Activated T-helper 17 cell treated with anti-CD3 and anti-CD28 coated beads, Interleukin-2, amount 50 U/mL, for 72 hours (primary cell): ENCODE measurements around the gene MORN5. TPM values are rescaled to one million over a fixed set of nuclear protein-coding genes. Genes with fewer than 3 reads are reported as not detected.

Experiments
- ATAC-seq: fragments of 150-1000 bp; cut with Tn5 transposase; replicated peaks from 2 replicates; pipeline ENCODE4 v1.10.0; 2021; ENCODE audit warnings: mild to moderate bottlenecking, moderate library complexity
- H3K27ac Mint-ChIP-seq: one replicate; pipeline ENCODE4 v1.8.0; 2022; ENCODE audit warnings: mixed read lengths
- H3K27me3 Mint-ChIP-seq: one replicate; pipeline ENCODE4 v1.8.0; 2022; ENCODE audit warnings: mixed read lengths
- H3K36me3 Mint-ChIP-seq: one replicate; pipeline ENCODE4 v1.8.0; 2022; ENCODE audit warnings: low read depth, mild to moderate bottlenecking, mixed read lengths
- H3K4me1 Mint-ChIP-seq: one replicate; pipeline ENCODE4 v1.8.0; 2022; ENCODE audit warnings: mixed read lengths
- H3K4me3 Mint-ChIP-seq: one replicate; pipeline ENCODE4 v1.8.0; 2022; ENCODE audit warnings: mild to moderate bottlenecking, mixed read lengths
- H3K9me3 Mint-ChIP-seq: one replicate; pipeline ENCODE4 v1.8.0; 2022; ENCODE audit warnings: mixed read lengths
- total RNA-seq, 2 donors: library from RNA; stranded (reverse); gene quantifications; one replicate each; pipeline ENCODE4 v1.2.3, GENCODE V29; 2022

MORN5 gene
- total RNA-seq, 2 donors from 2014 or later = not detected

DNA sequence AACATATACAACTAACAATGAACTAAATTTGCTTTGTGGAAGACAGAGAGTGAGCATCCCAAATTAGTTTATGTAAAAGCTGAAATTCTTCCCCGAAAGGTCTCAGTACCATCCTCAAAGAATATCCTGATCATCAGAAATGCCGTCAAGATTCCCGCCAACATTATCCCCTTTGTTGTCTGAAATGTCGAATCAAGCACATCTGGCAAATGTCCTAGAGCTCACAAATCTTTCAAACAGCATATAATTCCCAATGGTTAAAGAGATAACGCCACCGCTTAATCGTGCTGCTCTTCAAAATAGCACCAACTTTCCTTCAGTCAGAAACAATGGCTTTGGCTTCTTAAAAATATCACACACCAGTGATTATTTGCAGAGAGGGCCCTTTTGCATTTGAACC lies 23.8 kb downstream of the MORN5 start:
- no peaks in the 10 kb centered on the region for H3K36me3 Mint-ChIP-seq
- no peak overlapping the region for H3K27ac Mint-ChIP-seq
- no peak for ATAC-seq
- no peak overlapping the region for H3K4me3 Mint-ChIP-seq
- peaks cover 11% of the 10 kb centered on the region for H3K27me3 Mint-ChIP-seq
- no peaks in the 10 kb centered on the region for H3K9me3 Mint-ChIP-seq
- H3K4me1 Mint-ChIP-seq = no peaks in the 10 kb centered on the region

DNA sequence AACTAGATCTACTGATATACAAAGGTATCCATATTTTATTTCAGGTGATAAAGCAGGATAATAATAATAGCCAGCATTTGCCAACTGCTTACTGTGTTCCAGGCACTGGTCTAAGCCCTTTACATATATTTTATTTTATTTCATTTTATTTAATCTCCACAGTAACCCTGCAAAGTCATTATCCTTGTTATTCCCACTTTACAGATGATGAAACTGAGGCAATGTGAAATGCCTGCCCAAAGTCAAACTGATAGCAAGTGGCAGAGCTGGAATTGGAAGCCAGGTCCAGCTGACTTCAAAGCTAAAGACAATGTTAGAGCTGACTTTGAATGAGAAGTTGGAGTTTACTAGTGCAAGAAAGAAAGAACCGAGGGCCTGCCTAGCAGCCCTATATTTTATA lies 24.8 kb downstream of the MORN5 start:
- no peak overlapping the region for H3K27ac Mint-ChIP-seq
- no peaks in the 10 kb centered on the region for H3K9me3 Mint-ChIP-seq
- ATAC-seq = no peak
- H3K27me3 Mint-ChIP-seq = peaks cover 11% of the 10 kb centered on the region
- H3K36me3 Mint-ChIP-seq = no peaks in the 10 kb centered on the region
- no peak overlapping the region for H3K4me3 Mint-ChIP-seq
- H3K4me1 Mint-ChIP-seq = no peaks in the 10 kb centered on the region

GRCh38 chr9:122186301-122186700 lies 26.6 kb downstream of the MORN5 start:
- H3K4me3 Mint-ChIP-seq = no peak overlapping the region
- H3K36me3 Mint-ChIP-seq = no peaks in the 10 kb centered on the region
- H3K9me3 Mint-ChIP-seq = no peaks in the 10 kb centered on the region
- H3K27ac Mint-ChIP-seq = peak overlapping the region; percentile 48
- no peaks in the 10 kb centered on the region for H3K4me1 Mint-ChIP-seq
- peaks cover 11% of the 10 kb centered on the region for H3K27me3 Mint-ChIP-seq
- ATAC-seq = no peak

DNA sequence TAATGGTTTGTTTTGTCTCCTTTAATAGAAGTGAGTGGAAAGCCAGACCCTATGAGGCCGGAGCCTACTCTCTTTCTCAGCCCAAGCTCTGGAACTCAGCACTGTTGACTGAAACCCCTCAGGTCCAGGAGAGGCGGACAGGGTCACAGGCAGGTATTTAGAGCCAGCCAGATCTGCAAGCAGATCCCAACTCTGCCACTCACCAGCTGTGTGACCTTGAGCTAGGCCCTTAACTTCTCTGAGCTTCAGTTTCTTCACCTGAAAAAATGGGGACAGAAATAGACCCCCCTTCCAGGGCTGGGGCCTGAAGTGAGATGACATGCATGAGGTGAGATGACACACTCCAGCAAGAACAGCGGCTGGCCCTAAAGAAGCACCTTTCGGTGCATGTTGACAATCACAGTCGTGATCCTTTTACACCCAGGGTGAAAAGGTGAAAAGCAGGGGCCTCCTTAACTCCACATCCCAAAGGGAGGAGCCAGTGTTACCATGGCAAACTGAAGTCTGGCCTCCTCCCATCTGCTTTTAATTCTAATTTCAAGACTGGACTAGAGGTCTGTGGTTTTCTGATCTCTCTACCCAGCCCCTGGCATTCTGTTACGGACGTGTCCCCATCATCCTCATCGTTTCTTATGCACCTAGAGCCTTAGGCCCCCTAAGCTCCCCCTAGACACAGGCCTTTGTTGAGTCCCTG lies 27.2 kb downstream of the MORN5 start:
- no peak for ATAC-seq
- H3K36me3 Mint-ChIP-seq = no peaks in the 10 kb centered on the region

GRCh38 chr9:122188369-122188768 lies 28.7 kb downstream of the MORN5 start:
- no peak for ATAC-seq
- H3K36me3 Mint-ChIP-seq = no peaks in the 10 kb centered on the region
- peaks cover 3% of the 10 kb centered on the region for H3K27me3 Mint-ChIP-seq
- H3K4me1 Mint-ChIP-seq = no peaks in the 10 kb centered on the region
- no peak overlapping the region for H3K27ac Mint-ChIP-seq
- no peak overlapping the region for H3K4me3 Mint-ChIP-seq
- no peaks in the 10 kb centered on the region for H3K9me3 Mint-ChIP-seq

More for the DNA sequence above, 27.2 kb downstream of the MORN5 start:
- H3K9me3 Mint-ChIP-seq = no peaks in the 10 kb centered on the region
- no peak overlapping the region for H3K4me3 Mint-ChIP-seq
- H3K4me1 Mint-ChIP-seq = no peaks in the 10 kb centered on the region
- H3K27me3 Mint-ChIP-seq = peaks cover 11% of the 10 kb centered on the region
- peak overlapping the region; percentile 48 for H3K27ac Mint-ChIP-seq

GRCh38 chr9:122190597-122191381 lies 31.1 kb downstream of the MORN5 start:
- Mint-ChIP-seq H3K27ac (no peak overlapping the region), H3K27me3 (peaks cover 5% of the 10 kb centered on the region), H3K9me3 (no peaks in the 10 kb centered on the region), H3K36me3 (no peaks in the 10 kb centered on the region), H3K4me1 (no peaks in the 10 kb centered on the region), H3K4me3 (no peak overlapping the region)
- peak; percentile 24 for ATAC-seq

GRCh38 chr9:122191584-122191983 lies 31.9 kb downstream of the MORN5 start:
- Mint-ChIP-seq H3K4me1 (no peaks in the 10 kb centered on the region), H3K27me3 (peaks cover 5% of the 10 kb centered on the region), H3K9me3 (no peaks in the 10 kb centered on the region), H3K36me3 (no peaks in the 10 kb centered on the region), H3K4me3 (no peak overlapping the region), H3K27ac (no peak overlapping the region)
- ATAC-seq = no peak

DNA sequence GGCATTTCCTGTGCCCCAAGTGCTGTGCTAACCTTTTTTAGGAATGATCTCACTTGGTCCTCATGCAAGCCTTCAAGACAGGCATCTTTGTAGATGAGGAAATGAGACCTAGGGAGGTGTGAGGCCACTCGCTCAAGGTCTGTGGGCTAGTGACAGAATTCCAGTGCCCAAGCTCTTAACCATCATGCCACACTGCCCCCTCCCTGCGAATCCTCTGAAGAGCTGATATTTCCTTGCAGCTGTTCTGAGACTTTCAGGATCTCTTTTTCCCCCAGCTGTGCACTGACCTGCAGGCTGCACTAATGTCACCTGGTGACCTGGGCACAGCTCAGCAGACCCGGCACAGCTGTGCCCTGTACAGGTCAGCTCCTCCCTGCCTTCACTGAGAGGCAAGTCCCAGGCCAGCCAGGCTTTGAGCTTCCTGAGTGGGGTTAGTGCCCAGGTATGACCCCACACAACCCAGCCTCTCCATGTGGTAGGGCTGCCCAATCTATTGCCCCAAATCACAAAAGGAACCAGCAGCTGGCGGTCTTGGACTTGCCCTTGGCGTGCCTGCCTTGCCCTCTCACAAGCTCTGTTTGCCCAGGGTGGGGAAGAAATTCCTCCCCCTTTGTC lies 32.7 kb downstream of the MORN5 start:
- no peak for ATAC-seq
- no peaks in the 10 kb centered on the region for H3K36me3 Mint-ChIP-seq
- peak overlapping the region; percentile 28 for H3K27ac Mint-ChIP-seq
- no peaks in the 10 kb centered on the region for H3K9me3 Mint-ChIP-seq
- no peak overlapping the region for H3K4me3 Mint-ChIP-seq
- no peaks in the 10 kb centered on the region for H3K4me1 Mint-ChIP-seq
- peaks cover 5% of the 10 kb centered on the region for H3K27me3 Mint-ChIP-seq

- H3K4me1 Mint-ChIP-seq = no peaks in the 10 kb centered on the region
- peaks cover 5% of the 10 kb centered on the region for H3K27me3 Mint-ChIP-seq
- H3K27ac Mint-ChIP-seq = peak overlapping the region; percentile 28
- no peak for ATAC-seq
- H3K9me3 Mint-ChIP-seq = no peaks in the 10 kb centered on the region
- H3K36me3 Mint-ChIP-seq = no peaks in the 10 kb centered on the region
- no peak overlapping the region for H3K4me3 Mint-ChIP-seq
These were observed 33.3 kb downstream of the MORN5 start for GRCh38 chr9:122192914-122193525.

GRCh38 chr9:122193651-122194050 lies 33.9 kb downstream of the MORN5 start:
- H3K36me3 Mint-ChIP-seq = no peaks in the 10 kb centered on the region
- H3K4me3 Mint-ChIP-seq = no peak overlapping the region
- no peak overlapping the region for H3K27ac Mint-ChIP-seq
- ATAC-seq = no peak
- no peaks in the 10 kb centered on the region for H3K9me3 Mint-ChIP-seq
- H3K4me1 Mint-ChIP-seq = no peaks in the 10 kb centered on the region
- H3K27me3 Mint-ChIP-seq = peaks cover 8% of the 10 kb centered on the region

DNA sequence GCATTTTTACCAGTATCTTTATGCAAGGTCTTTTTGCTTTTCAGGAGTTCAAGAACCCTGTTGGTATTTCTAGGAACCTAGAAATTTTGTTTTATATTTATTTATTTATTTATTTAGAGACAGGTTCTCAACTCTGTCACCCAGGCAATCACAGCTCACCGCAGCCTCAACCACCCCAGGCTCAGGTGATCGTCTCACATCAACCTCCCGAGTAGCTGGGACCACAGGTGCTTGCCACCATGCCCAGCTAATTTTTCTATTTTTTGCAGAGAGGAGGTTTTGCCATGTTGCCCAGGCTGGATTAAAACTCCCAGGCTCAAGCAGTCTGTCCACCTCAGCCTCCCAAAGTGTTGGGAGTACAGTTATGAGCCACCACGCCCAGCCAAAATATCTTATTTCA lies 36.2 kb downstream of the MORN5 start:
- Mint-ChIP-seq H3K9me3 (no peaks in the 10 kb centered on the region), H3K4me3 (no peak overlapping the region), H3K27ac (no peak overlapping the region), H3K27me3 (peaks cover 8% of the 10 kb centered on the region), H3K36me3 (no peaks in the 10 kb centered on the region), H3K4me1 (no peaks in the 10 kb centered on the region)
- ATAC-seq = no peak

DNA sequence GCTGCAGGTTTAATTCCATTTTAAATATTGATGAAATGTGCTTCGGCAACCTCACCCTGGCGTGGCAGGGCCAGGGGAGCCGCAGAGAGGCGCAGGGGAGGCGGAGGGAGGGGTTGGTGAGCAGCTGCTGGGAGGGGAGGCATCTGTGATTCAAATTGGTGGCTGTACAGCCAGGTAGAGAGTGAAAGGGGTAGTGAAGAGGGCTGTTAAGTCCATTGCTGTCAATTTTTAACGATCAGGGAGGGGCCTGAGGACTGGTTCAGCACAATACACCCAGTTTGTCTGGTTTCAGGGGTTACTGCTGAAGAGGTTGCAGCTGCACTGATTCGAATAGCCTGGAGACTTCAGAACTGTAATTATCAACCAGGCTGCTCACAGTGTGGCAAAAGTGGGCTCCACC lies 37.7 kb downstream of the MORN5 start:
- Mint-ChIP-seq H3K4me3 (no peak overlapping the region), H3K9me3 (no peaks in the 10 kb centered on the region), H3K4me1 (no peaks in the 10 kb centered on the region), H3K36me3 (no peaks in the 10 kb centered on the region), H3K27me3 (peaks cover 8% of the 10 kb centered on the region), H3K27ac (no peak overlapping the region)
- no peak for ATAC-seq

DNA sequence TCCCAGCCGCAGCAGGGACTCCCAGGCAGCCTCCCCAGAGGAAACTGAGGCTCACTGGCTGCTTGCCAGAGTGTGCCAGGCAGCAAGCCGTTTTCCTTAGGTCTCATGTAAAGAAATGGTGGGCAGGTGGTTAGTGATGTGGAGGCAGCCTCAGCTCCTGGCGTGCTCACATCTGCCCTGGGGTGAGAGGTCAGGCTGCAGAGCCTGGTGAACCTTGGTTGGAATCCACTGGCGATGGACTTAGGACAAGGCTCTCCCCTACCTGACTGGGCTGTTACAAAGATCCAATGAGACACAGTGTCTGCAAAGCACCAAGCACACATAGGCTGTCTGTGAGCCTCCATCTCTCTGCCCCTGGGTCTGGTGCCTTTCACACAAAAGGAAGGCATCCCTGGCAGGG lies 38.2 kb downstream of the MORN5 start:
- no peaks in the 10 kb centered on the region for H3K4me1 Mint-ChIP-seq
- H3K27ac Mint-ChIP-seq = no peak overlapping the region
- H3K9me3 Mint-ChIP-seq = no peaks in the 10 kb centered on the region
- no peaks in the 10 kb centered on the region for H3K36me3 Mint-ChIP-seq
- ATAC-seq = no peak
- peaks cover 8% of the 10 kb centered on the region for H3K27me3 Mint-ChIP-seq
- H3K4me3 Mint-ChIP-seq = no peak overlapping the region

- H3K4me3 Mint-ChIP-seq = no peak overlapping the region
- no peaks in the 10 kb centered on the region for H3K9me3 Mint-ChIP-seq
- no peak overlapping the region for H3K27ac Mint-ChIP-seq
- H3K27me3 Mint-ChIP-seq = peaks cover 3% of the 10 kb centered on the region
- no peaks in the 10 kb centered on the region for H3K4me1 Mint-ChIP-seq
- no peaks in the 10 kb centered on the region for H3K36me3 Mint-ChIP-seq
- no peak for ATAC-seq
These were observed 41.4 kb downstream of the MORN5 start for GRCh38 chr9:122200960-122201595.
